Measurements from ENCODE around the gene DCD. TPM values are rescaled to one million over a fixed set of nuclear protein-coding genes. Genes with fewer than 3 reads are reported as not detected.
A peak's percentile ranks its signal among the peaks of the same experiment; 100 is the strongest.

The DCD gene
- total and polyA plus RNA-seq, 2 of the 8 experiments (the other 6 are each of a cell fraction or from before 2014, with no cell fraction given): not detected

DNA sequence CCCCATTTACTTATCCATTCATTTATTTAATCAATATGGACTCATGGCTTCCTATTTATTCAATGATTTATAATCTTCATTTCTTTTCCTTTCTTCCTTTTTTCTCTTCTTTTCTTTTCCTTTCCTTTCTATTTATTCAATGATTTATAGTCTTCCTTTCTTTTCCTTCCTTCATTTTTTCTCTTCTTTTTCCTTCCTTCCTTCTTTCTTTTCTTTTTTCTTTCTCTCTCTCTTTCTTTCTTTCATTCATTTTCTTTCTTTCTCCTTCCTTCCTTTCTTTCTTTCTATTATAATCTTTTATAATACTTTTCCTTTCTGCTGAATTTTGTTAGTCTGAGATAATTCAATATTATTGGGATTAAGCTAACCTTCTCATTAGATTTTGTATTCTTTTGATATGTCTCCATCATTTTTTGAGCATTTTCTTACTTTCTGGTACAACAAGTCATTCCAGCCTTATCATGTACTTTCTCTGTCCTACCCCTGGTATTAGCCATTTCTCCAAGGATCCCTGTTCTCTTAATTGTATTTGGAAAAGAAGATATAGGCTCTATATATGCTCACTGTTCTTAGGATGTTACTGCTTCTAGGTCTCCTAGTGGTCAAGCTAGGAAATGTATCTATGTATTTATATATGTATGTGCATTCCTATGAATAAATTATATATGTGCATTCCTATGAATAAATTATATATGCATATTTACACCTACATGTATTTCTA, 25.5 kb downstream of the DCD start:
- Histone ChIP-seq H3K27me3 (replicated peaks in 1 of 4; ENCODE audit: control insufficient read depth in 3 of 4, extremely low read depth in 1 of 4, insufficient read depth in 3 of 4, low read length in 3 of 4) (peaks cover 0 to 1% (median 0%) of the 10 kb centered on the region in 4 experiments; a peak in 2 of 7 replicates), H2BK15ac (ENCODE audit: low read length) (no peak overlapping the region), H3K14ac (ENCODE audit: insufficient read length) (no peak overlapping the region), H3K4me1 (replicated peaks in 1 of 4; ENCODE audit: control insufficient read depth in 3 of 4, insufficient read depth in 4 of 4, low read length in 3 of 4) (no peaks in the 10 kb centered on the region), H3K4me3 (ENCODE audit: extremely low read depth in 1 of 4, insufficient read depth in 2 of 4, low read depth in 3 of 4, low read length in 4 of 4) (no peak overlapping the region), H3K79me2 (ENCODE audit: control insufficient read depth in 1 of 2, insufficient read depth in 2 of 2, low read length in 2 of 2) (no peaks in the 10 kb centered on the region), H3K36me3 (ENCODE audit: control insufficient read depth in 2 of 4, insufficient read depth in 4 of 4, low read length in 3 of 4) (no peaks in the 10 kb centered on the region), H3K27ac (ENCODE audit: low read depth, low read length) (no peak overlapping the region), H2BK20ac (ENCODE audit: low read length) (no peak overlapping the region), H3K79me1 (ENCODE audit: low read depth, low read length) (no peaks in the 10 kb centered on the region), H3K23me2 (ENCODE audit: low read depth, low read length) (no peaks in the 10 kb centered on the region), H3K23ac (ENCODE audit: insufficient read length) (no peak overlapping the region), H3K18ac (ENCODE audit: extremely low read depth, low read length) (no peak overlapping the region), H4K5ac (ENCODE audit: insufficient read length, low read depth, low read length) (no peak overlapping the region), H2AK5ac (ENCODE audit: low read depth, low read length) (no peak overlapping the region), H4K91ac (replicated peaks; ENCODE audit: insufficient read length, low read length) (no peak overlapping the region), H2BK120ac (replicated peaks; ENCODE audit: low read depth, low read length) (no peak overlapping the region), H3K56ac (replicated peaks; ENCODE audit: insufficient read length, low read depth, low read length) (no peak overlapping the region), H2BK5ac (ENCODE audit: low read depth, low read length) (no peak overlapping the region), H3K9me3 (ENCODE audit: insufficient read depth in 2 of 2, low read depth in 1 of 2, low read length in 1 of 2) (peaks cover 5 to 13% of the 10 kb centered on the region in 2 experiments; a peak in 3 of 4 replicates), H2AFZ (ENCODE audit: low read length) (no peak overlapping the region), H3K9ac (replicated peaks in 1 of 4; ENCODE audit: extremely low read depth in 1 of 4, low read depth in 3 of 4, low read length in 3 of 4) (no peak overlapping the region), H4K8ac (ENCODE audit: extremely low read depth, insufficient read depth, low read length) (no peak overlapping the region), H3K4ac (replicated peaks; ENCODE audit: insufficient read length, low read depth, low read length) (no peak overlapping the region), H4K20me1 (replicated peaks in 1 of 2; ENCODE audit: control insufficient read depth in 1 of 2, insufficient read depth in 2 of 2, low read length in 2 of 2) (no peaks in the 10 kb centered on the region), H3K4me2 (ENCODE audit: insufficient read depth in 1 of 2, low read depth in 2 of 2, low read length in 2 of 2) (no peak overlapping the region), H2BK12ac (ENCODE audit: low read depth, low read length) (no peak overlapping the region)
- POLR2A ChIA-PET (ENCODE audit: partially characterized antibody): no interaction called here
- CTCF ChIA-PET (ENCODE audit: partially characterized antibody): interaction anchor here (0.7 to 3.3 kb wide), 22 partner anchors 9 to 1022 kb away, joined by 3 to 22 read pairs (median 4); partner anchors contain the start of gene LACRT
- FAIRE-seq: no peak
- no peak for DNase-seq (ENCODE audit: low read depth in 1 of 2, low spot score in 2 of 2)
- TF ChIP-seq SP4 (IDR thresholded peaks at IDR 0.05; ENCODE audit: low read length) (no peak), CTCF (IDR thresholded peaks at IDR 0.05; ENCODE audit: control extremely low read depth in 1 of 3, insufficient read depth in 1 of 3, low read depth in 1 of 3, low read length in 3 of 3) (peak in 1 of 3 experiments; percentile 6; a peak in 1 of 4 replicates)
